Measurements from ENCODE around the gene TECPR2.

TECPR2 gene

DNA sequence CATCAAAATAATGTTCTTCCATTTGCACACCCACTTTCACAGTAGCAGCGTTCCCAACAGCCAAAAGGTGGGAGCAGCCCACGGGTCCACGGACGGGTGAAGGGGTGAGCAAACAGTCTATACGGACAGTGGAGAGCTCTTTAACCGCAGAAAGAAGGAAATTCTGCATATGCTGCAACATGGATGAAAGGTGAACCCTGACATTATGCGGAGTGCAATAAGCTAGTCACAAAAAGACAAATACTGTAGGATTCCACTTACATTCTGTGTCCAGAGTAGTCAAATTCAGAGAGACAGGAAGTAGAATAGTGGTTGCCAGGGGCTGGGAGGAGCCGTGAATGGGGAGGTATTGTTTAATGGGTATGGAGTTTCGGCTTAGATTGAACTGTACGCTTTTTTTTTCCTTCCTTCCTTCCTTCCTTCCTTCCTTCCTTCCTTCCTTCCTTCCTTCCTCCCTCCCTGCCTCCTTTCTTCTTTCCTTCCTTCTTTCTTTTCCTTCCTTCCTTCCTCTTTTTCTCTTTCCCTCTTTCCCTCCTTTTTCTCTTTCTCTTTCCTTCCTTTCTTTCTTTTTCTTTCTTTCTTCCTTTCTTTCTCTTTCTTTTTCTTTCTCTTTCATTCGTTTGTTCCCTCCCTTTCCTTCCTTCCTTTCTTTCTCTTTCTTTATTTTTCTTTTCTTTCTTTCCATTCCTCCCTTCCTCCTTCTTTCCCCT is 162.6 kb downstream of the TECPR2 start:
- TF ChIP-seq, protein P1, sequence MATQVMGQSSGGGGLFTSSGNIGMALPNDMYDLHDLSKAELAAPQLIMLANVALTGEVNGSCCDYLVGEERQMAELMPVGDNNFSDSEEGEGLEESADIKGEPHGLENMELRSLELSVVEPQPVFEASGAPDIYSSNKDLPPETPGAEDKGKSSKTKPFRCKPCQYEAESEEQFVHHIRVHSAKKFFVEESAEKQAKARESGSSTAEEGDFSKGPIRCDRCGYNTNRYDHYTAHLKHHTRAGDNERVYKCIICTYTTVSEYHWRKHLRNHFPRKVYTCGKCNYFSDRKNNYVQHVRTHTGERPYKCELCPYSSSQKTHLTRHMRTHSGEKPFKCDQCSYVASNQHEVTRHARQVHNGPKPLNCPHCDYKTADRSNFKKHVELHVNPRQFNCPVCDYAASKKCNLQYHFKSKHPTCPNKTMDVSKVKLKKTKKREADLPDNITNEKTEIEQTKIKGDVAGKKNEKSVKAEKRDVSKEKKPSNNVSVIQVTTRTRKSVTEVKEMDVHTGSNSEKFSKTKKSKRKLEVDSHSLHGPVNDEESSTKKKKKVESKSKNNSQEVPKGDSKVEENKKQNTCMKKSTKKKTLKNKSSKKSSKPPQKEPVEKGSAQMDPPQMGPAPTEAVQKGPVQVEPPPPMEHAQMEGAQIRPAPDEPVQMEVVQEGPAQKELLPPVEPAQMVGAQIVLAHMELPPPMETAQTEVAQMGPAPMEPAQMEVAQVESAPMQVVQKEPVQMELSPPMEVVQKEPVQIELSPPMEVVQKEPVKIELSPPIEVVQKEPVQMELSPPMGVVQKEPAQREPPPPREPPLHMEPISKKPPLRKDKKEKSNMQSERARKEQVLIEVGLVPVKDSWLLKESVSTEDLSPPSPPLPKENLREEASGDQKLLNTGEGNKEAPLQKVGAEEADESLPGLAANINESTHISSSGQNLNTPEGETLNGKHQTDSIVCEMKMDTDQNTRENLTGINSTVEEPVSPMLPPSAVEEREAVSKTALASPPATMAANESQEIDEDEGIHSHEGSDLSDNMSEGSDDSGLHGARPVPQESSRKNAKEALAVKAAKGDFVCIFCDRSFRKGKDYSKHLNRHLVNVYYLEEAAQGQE (IDR thresholded peaks at IDR 0.05; ENCODE audit: insufficient read depth in 1 of 2, low read depth in 2 of 2, low read length in 2 of 2), result peak in 1 of 2 experiments; percentile 23; a peak in 1 of 4 replicates
- TF ChIP-seq POLR2AphosphoS5 (IDR thresholded peaks at IDR 0.05; ENCODE audit: low read depth, low read length), result no peak

GRCh38 chr14:102525929-102526497 is 163.3 kb downstream of the TECPR2 start:
- TF ChIP-seq TAF1 (IDR thresholded peaks at IDR 0.05; ENCODE audit: borderline replicate concordance, insufficient read depth, low read length), result no peak

- TF ChIP-seq SIN3A (IDR thresholded peaks at IDR 0.05; ENCODE audit: borderline replicate concordance, insufficient read depth, low read length) (no peak), POLR2AphosphoS5 (IDR thresholded peaks at IDR 0.05; ENCODE audit: low read depth, low read length) (no peak), TAF1 (IDR thresholded peaks at IDR 0.05; ENCODE audit: borderline replicate concordance, insufficient read depth, low read length) (no peak), FOXP2 (optimal IDR thresholded peaks at IDR 0.05; ENCODE audit: borderline replicate concordance, extremely low read depth, extremely low read length, insufficient read depth) (no peak)
- TF ChIP-seq, protein P1 (IDR thresholded peaks at IDR 0.05; ENCODE audit: insufficient read depth in 1 of 2, low read depth in 2 of 2, low read length in 2 of 2), result no peak
Observed at GRCh38 chr14:102528431-102529170, 165.9 kb downstream of the TECPR2 start.

DNA sequence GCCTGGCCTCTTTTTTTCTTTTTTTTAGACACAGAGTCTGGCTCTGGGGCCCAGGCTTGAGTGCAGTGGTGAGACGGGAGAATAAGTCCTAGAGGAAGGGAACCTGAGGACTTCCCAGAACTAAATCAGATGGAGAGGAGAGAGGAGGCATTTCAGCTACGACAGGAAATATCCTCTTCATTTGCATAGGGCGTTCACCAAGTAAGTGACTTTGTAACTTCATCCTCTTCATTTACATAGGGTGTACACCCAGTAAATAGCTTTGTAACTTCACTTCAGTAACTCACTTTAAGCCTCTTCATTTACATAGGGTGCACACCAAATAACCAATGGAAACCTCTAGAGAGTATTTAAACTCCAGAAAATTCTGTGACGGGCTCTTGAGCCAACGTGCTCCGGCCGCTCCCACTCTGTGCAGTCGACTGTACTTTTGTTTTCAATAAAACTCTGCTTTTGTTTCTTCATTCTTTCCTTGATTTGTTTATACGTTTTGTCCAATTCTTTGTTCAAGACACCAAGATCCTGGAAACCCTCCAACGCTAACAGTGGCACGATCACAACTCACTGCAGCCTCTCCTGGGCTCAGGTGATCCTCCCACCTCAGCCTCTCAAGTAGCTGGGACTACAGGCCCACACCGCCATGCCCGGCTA is 168.2 kb downstream of the TECPR2 start:
- TF ChIP-seq, protein P1 (IDR thresholded peaks at IDR 0.05; ENCODE audit: insufficient read depth in 1 of 2, low read depth in 2 of 2, low read length in 2 of 2), result no peak
- TF ChIP-seq FOXP2 (optimal IDR thresholded peaks at IDR 0.05; ENCODE audit: borderline replicate concordance, extremely low read depth, extremely low read length, insufficient read depth) (no peak), SIN3A (IDR thresholded peaks at IDR 0.05; ENCODE audit: borderline replicate concordance, insufficient read depth, low read length) (no peak), POLR2AphosphoS5 (IDR thresholded peaks at IDR 0.05; ENCODE audit: low read depth, low read length) (no peak), TAF1 (IDR thresholded peaks at IDR 0.05; ENCODE audit: borderline replicate concordance, insufficient read depth, low read length) (no peak)

- TF ChIP-seq SIN3A (IDR thresholded peaks at IDR 0.05; ENCODE audit: borderline replicate concordance, insufficient read depth, low read length), result no peak
- no peak for TF ChIP-seq POLR2AphosphoS5 (IDR thresholded peaks at IDR 0.05; ENCODE audit: low read depth, low read length)
- no peak for TF ChIP-seq TAF1 (IDR thresholded peaks at IDR 0.05; ENCODE audit: borderline replicate concordance, insufficient read depth, low read length)
- TF ChIP-seq FOXP2 (optimal IDR thresholded peaks at IDR 0.05; ENCODE audit: borderline replicate concordance, extremely low read depth, extremely low read length, insufficient read depth), result no peak
- TF ChIP-seq, protein P1 (IDR thresholded peaks at IDR 0.05; ENCODE audit: insufficient read depth in 1 of 2, low read depth in 2 of 2, low read length in 2 of 2), result no peak
Observed at GRCh38 chr14:102532204-102532658, 169.5 kb downstream of the TECPR2 start.
